ENCODE measurements around the gene RAC3. TPM values are rescaled to one million over a fixed set of nuclear protein-coding genes. Genes with fewer than 3 reads are reported as not detected.

RAC3 gene
- total RNA-seq: 1 to 10 TPM in 1 of 2 donors, under 1 TPM in 1; 0.93 to 2.6 TPM

- H3K36me3 ChIP-seq: no peaks in the 10 kb centered on the region
- no peak for DNase-seq (ENCODE audit: low spot score)
- TF ChIP-seq, protein P1, sequence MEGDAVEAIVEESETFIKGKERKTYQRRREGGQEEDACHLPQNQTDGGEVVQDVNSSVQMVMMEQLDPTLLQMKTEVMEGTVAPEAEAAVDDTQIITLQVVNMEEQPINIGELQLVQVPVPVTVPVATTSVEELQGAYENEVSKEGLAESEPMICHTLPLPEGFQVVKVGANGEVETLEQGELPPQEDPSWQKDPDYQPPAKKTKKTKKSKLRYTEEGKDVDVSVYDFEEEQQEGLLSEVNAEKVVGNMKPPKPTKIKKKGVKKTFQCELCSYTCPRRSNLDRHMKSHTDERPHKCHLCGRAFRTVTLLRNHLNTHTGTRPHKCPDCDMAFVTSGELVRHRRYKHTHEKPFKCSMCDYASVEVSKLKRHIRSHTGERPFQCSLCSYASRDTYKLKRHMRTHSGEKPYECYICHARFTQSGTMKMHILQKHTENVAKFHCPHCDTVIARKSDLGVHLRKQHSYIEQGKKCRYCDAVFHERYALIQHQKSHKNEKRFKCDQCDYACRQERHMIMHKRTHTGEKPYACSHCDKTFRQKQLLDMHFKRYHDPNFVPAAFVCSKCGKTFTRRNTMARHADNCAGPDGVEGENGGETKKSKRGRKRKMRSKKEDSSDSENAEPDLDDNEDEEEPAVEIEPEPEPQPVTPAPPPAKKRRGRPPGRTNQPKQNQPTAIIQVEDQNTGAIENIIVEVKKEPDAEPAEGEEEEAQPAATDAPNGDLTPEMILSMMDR (IDR thresholded peaks at IDR 0.05): no peak
- H3K9me3 ChIP-seq: no peaks in the 10 kb centered on the region
- peaks cover 0 to 27% of the 10 kb centered on the region in 2 donors for H3K4me1 ChIP-seq
- peak within 1 kb of the TSS; percentile 42 to 57 for H3K4me3 ChIP-seq
- H3K27me3 ChIP-seq: no peaks in the 10 kb centered on the region
- no peak within 1 kb of the TSS for H3K27ac ChIP-seq
Measured at GRCh38 chr17:82031303-82031884, at the start of gene RAC3. RAC3 (plus strand) TSS chr17:82031678; CDS start chr17:82031762, 84 bp downstream.

GRCh38 chr17:81983011-81983638, 48.4 kb upstream of the RAC3 start:
- H3K27me3 ChIP-seq: no peaks in the 10 kb centered on the region
- no peak overlapping the region for H3K4me3 ChIP-seq
- no peak for DNase-seq (ENCODE audit: low spot score)
- peaks cover 0 to 10% of the 10 kb centered on the region in 2 donors for H3K4me1 ChIP-seq
- no peaks in the 10 kb centered on the region for H3K9me3 ChIP-seq
- H3K27ac ChIP-seq: no peak overlapping the region
- TF ChIP-seq, protein P1 (IDR thresholded peaks at IDR 0.05): no peak
- H3K36me3 ChIP-seq: peaks cover 32% of the 10 kb centered on the region

DNA sequence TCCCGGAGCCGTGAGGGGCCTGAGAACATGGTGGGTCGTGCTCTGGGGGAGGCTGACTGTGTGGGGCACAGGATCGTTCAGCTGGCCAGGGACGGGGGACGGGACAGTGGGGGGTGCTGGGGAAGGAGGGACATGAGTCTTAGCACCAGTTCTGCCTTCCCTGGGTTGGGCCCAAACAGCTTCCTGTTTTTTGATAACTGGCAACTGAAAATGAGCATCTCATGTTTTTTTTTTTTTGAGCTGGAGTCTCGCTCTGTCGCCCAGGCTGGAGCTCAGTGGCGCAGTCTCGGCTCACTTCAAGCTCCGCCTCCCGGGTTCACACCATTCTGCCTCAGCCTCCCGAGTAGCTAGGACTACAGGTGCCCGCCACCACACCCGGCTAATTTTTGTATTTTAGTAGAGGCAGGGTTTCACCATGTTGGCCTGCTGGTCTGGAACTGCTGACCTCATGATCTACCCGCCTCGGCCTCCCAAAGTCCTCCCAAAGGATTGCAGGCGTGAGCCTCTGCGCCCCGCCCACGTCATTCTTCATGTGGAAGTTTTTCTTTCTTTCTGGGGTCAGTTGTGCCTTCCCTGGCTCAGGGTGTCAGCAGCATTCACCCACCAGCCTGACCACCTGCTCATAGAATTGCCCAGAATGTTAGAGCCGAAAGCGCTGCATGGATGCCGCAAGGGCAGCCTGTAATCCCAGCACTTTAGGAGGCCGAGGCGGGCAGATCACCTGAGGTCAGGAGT, 47.7 kb upstream of the RAC3 start:
- peaks cover 32% of the 10 kb centered on the region for H3K36me3 ChIP-seq
- DNase-seq (ENCODE audit: low spot score): no peak

GRCh38 chr17:81984773-81985410, 46.6 kb upstream of the RAC3 start:
- Histone ChIP-seq H3K4me1 (no peaks in the 10 kb centered on the region), H3K4me3 (no peak overlapping the region), H3K36me3 (peaks cover 32% of the 10 kb centered on the region)

More for the DNA sequence above, 47.7 kb upstream of the RAC3 start:
- H3K9me3 ChIP-seq: no peaks in the 10 kb centered on the region
- no peak overlapping the region for H3K27ac ChIP-seq
- H3K4me1 ChIP-seq: peaks cover 0 to 3% of the 10 kb centered on the region in 2 donors
- no peaks in the 10 kb centered on the region for H3K27me3 ChIP-seq
- H3K4me3 ChIP-seq: no peak overlapping the region
- TF ChIP-seq, protein P1 (IDR thresholded peaks at IDR 0.05): no peak

DNA sequence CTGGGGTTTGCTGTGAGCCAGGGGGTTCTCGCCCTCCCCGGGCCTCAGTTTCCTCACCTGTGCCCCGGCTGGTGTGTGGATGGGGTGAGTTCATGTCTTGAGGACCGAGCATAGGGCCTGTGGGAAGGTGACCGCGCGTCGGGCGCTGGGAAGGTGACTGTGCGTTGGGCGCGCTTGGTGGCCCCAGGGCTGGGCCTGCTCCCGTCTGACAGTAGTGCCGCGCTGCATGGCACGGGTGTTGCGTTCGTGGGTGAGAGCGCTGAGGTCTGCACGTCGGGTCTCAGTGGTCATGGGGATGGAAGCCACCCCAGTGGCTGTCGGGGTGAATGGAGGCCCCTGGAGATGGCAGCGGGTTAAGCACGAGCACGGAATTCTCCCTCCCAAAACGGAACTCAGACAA, 44.9 kb upstream of the RAC3 start:
- Histone ChIP-seq H3K36me3 (peaks cover 32% of the 10 kb centered on the region), H3K27me3 (no peaks in the 10 kb centered on the region), H3K27ac (no peak overlapping the region), H3K9me3 (no peaks in the 10 kb centered on the region), H3K4me3 (no peak overlapping the region), H3K4me1 (peaks cover 0 to 9% of the 10 kb centered on the region in 2 donors)
- no peak for DNase-seq (ENCODE audit: low spot score)
- TF ChIP-seq, protein P1 (IDR thresholded peaks at IDR 0.05): no peak

More at GRCh38 chr17:81984773-81985410, 46.6 kb upstream of the RAC3 start:
- TF ChIP-seq, protein P1 (IDR thresholded peaks at IDR 0.05): no peak
- no peaks in the 10 kb centered on the region for H3K27me3 ChIP-seq
- no peak overlapping the region for H3K27ac ChIP-seq
- no peak for DNase-seq (ENCODE audit: low spot score)
- no peaks in the 10 kb centered on the region for H3K9me3 ChIP-seq

Measured in right atrium auricular region (tissue), 2 donors.